Ovary (tissue), 9 donors: ENCODE measurements around the gene MKNK1. TPM values are rescaled to one million over a fixed set of nuclear protein-coding genes. Genes with fewer than 3 reads are reported as not detected.

Source experiments
- DNase-seq, 5 donors: peaks; one replicate each; pipeline ENCODE4 v3.0.0-alpha.2; 2019 to 2020
- H3K27ac ChIP-seq, 2 donors: fragments of 200-600 bp; one replicate each; pipeline versions ENCODE4 v1.5.1 to v1.8.0; 2019 to 2022
- H3K27me3 ChIP-seq: fragments of 200-600 bp; one replicate; pipeline ENCODE4 v1.8.0; 2022
- H3K36me3 ChIP-seq: fragments of 200-600 bp; sonication (generic); one replicate; pipeline ENCODE4 v1.5.1; 2019
- H3K4me1 ChIP-seq: one replicate; pipeline ENCODE4 v1.8.1; 2013; ENCODE audit warnings: mild to moderate bottlenecking, moderate library complexity; ENCODE audit not compliant: insufficient read depth
- H3K4me3 ChIP-seq: fragments of 200-600 bp; sonication (generic); one replicate; pipeline ENCODE4 v1.5.1; 2017
- H3K9me3 ChIP-seq, 2 donors: fragments of 200-600 bp in 1 of 2; sonication (generic) in 1 of 2; one replicate each; pipeline versions ENCODE4 v1.5.1 to v1.8.1; 2013 to 2019; ENCODE audit warnings: mild to moderate bottlenecking in 1 of 2, moderate library complexity in 1 of 2
- EP300 ChIP-seq: sonication (generic); formaldehyde crosslinking; IDR thresholded peaks from one replicate; pipeline ENCODE4 v1.6.1; 2017; ENCODE audit warnings: antibody characterized with exemption
- POLR2A ChIP-seq: fragments of 450-650 bp; IDR thresholded peaks from one replicate; pipeline ENCODE4 v1.6.1; 2017; ENCODE audit warnings: antibody characterized with exemption, mild to moderate bottlenecking, moderate library complexity
- WGBS, 3 donors: extraction: QIAGEN DNeasy Blood & Tissue Kit in 1 of 3; methylation state at CpG; one replicate each; pipeline versions ENCODE4 v1.1.5 to v1.1.7; 2013 to 2017; 5-methylcytosine and 5-hydroxymethylcytosine counted together
- intact Hi-C, 4 donors: fragments of 100-400 bp; cut with DNase I; formaldehyde crosslinking; loops; one replicate each; pipeline versions ENCODE4 v1.11.0 to v1.15.1; 2022 to 2023
- polyA plus RNA-seq, 2 donors: library from polyadenylated mRNA; stranded (reverse); fragments of 200-250 nt in 1 of 2; fragments of 350-450 nt in 1 of 2; fragmentation: Illumina TruSeq in 1 of 2; extraction: RNeasy Lipid Tissue Mini Kit (QIAGEN cat#74804) in 1 of 2; gene quantifications; one replicate each; pipeline ENCODE4 v1.2.3, GENCODE V29; 2013 to 2014
- total RNA-seq, 7 donors: library from RNA; depleted of rRNA in 2 of 7; stranded (reverse); fragments of >200 nt in 2 of 7; fragmentation: NEBNext Ultra II Directional in 3 of 7; extraction: Animal tissue kit (Norgen Biotek cat#: 25700) in 3 of 7; gene quantifications; one replicate each; pipeline versions ENCODE4 v1.1.0 to v1.2.4, GENCODE V29; 2016 to 2023
- TF ChIP-seq, protein P1 (sequence below), 3 donors: fragments of 450-650 bp in 2 of 3; fragments of 200-600 bp in 1 of 3; IDR thresholded peaks; one replicate each; pipeline versions ENCODE4 v1.5.1 to v1.8.0; 2016 to 2022; ENCODE audit warnings: antibody characterized with exemption in 3 of 3, mild to moderate bottlenecking in 1 of 3
- donor health status: DM: no; HTN: no; CAD: no; lungs with moderate emphysema.
- donor health status: DM: no; HTN: no; CAD: no.
- donor health status: Bipolar disorder and iron deficiency.
- donor health status: DM: yes; HTN: yes; CAD: no.
- donor health status: DM: no; HTN: no; CAD: no.
- donor health status: DM: yes; HTN: yes; CAD: no.

Gene MKNK1
- total and polyA plus RNA-seq, 9 donors, result 21.0 to 39.3 (median 24.9) TPM

- Histone ChIP-seq H3K4me3 (no peak overlapping the region), H3K27ac (no peak overlapping the region), H3K27me3 (no peaks in the 10 kb centered on the region), H3K9me3 (no peaks in the 10 kb centered on the region), H3K36me3 (no peaks in the 10 kb centered on the region), H3K4me1 (no peaks in the 10 kb centered on the region)
- 75 to 91% (median 83%) methylated on average over 2 of the region's 2 CpGs for WGBS, 3 donors
- intact Hi-C loops, result no loop called here
- TF ChIP-seq POLR2A (no peak), EP300 (no peak)
- TF ChIP-seq, protein P1, sequence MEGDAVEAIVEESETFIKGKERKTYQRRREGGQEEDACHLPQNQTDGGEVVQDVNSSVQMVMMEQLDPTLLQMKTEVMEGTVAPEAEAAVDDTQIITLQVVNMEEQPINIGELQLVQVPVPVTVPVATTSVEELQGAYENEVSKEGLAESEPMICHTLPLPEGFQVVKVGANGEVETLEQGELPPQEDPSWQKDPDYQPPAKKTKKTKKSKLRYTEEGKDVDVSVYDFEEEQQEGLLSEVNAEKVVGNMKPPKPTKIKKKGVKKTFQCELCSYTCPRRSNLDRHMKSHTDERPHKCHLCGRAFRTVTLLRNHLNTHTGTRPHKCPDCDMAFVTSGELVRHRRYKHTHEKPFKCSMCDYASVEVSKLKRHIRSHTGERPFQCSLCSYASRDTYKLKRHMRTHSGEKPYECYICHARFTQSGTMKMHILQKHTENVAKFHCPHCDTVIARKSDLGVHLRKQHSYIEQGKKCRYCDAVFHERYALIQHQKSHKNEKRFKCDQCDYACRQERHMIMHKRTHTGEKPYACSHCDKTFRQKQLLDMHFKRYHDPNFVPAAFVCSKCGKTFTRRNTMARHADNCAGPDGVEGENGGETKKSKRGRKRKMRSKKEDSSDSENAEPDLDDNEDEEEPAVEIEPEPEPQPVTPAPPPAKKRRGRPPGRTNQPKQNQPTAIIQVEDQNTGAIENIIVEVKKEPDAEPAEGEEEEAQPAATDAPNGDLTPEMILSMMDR (IDR thresholded peaks at IDR 0.05), result no peak
- no peak for DNase-seq
Measured at GRCh38 chr1:46521414-46521813, 82.7 kb downstream of the MKNK1 start.

- H3K4me1 ChIP-seq, result no peaks in the 10 kb centered on the region
- H3K36me3 ChIP-seq, result no peaks in the 10 kb centered on the region
- no peak overlapping the region for H3K27ac ChIP-seq
- DNase-seq, result no peak
- TF ChIP-seq, protein P1 (IDR thresholded peaks at IDR 0.05), result no peak
- TF ChIP-seq EP300 (no peak), POLR2A (no peak)
- H3K4me3 ChIP-seq, result no peak overlapping the region
- H3K9me3 ChIP-seq, result no peaks in the 10 kb centered on the region
- no peaks in the 10 kb centered on the region for H3K27me3 ChIP-seq
- WGBS, 3 donors, result 42 to 57% (median 44%) methylated on average over 15 of the region's 15 CpGs
- intact Hi-C loops, result no loop called here
Measured at GRCh38 chr1:46520063-46520911, 83.8 kb downstream of the MKNK1 start.

DNA sequence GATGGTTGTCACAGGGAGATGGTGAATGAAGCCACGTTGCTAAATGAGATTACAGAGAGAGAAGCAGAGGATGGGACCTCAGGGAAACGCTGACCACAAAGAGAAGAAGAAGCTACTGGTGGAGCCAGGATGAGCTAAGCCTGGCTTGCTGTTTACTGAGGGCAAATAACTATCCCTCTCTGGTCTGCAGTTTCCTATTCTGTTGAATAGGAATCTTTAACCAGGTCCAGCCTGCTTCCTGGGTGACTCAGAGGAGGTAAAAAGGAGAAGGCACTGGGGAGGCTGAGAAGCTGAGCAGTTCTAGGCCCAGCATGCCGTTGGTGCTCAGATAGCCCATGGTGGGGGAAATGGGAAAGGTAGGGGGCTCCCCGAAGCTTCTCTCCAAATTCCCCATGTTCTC lies 84.9 kb downstream of the MKNK1 start:
- 62 to 80% (median 66%) methylated on average over 4 of the region's 4 CpGs for WGBS, 3 donors
- Histone ChIP-seq H3K27me3 (no peaks in the 10 kb centered on the region), H3K36me3 (no peaks in the 10 kb centered on the region), H3K9me3 (no peaks in the 10 kb centered on the region), H3K27ac (no peak overlapping the region), H3K4me1 (no peaks in the 10 kb centered on the region), H3K4me3 (no peak overlapping the region)
- TF ChIP-seq, protein P1 (IDR thresholded peaks at IDR 0.05), result no peak
- no peak for TF ChIP-seq EP300
- no peak for TF ChIP-seq POLR2A
- no peak for DNase-seq
- intact Hi-C loops, result no loop called here

- Histone ChIP-seq H3K36me3 (no peaks in the 10 kb centered on the region), H3K27me3 (no peaks in the 10 kb centered on the region), H3K27ac (no peak overlapping the region), H3K9me3 (no peaks in the 10 kb centered on the region), H3K4me1 (no peaks in the 10 kb centered on the region), H3K4me3 (no peak overlapping the region)
- DNase-seq, result no peak
- WGBS, 3 donors, result 41 to 50% (median 42%) methylated on average over 4 of the region's 4 CpGs
- TF ChIP-seq POLR2A (no peak), EP300 (no peak)
- TF ChIP-seq, protein P1 (IDR thresholded peaks at IDR 0.05), result no peak
- intact Hi-C loops, result no loop called here
Measured at GRCh38 chr1:46517932-46518498, 86.1 kb downstream of the MKNK1 start.
